SKM-1 (cell line): Measurements from ENCODE around the gene IFI30.

Experiments used
- DNase-seq: peaks from one replicate; lab custom pipeline; 2025; ENCODE audit not compliant: unreplicated experiment; lab: John Stamatoyannopoulos, UW

IFI30 gene

GRCh38 chr19:18173572-18174288 is at the start of gene IFI30:
TSS of gene IFI30 (plus strand) at chr19:18173813. CDS start at chr19:18173842, 29 bp downstream.
- peak; percentile 39 for DNase-seq

GRCh38 chr19:18123819-18124218 is 49.8 kb upstream of the IFI30 start:
- DNase-seq = no peak

- no peak for DNase-seq
Observed at GRCh38 chr19:18126097-18126496, 47.5 kb upstream of the IFI30 start.

GRCh38 chr19:18128044-18128443 is 45.6 kb upstream of the IFI30 start:
- peak; percentile 53 for DNase-seq

GRCh38 chr19:18128805-18129204 is 44.8 kb upstream of the IFI30 start:
- DNase-seq = no peak

- DNase-seq = no peak
Observed at GRCh38 chr19:18130523-18131242, 42.9 kb upstream of the IFI30 start.

- DNase-seq = no peak
Observed at GRCh38 chr19:18131841-18132596, 41.6 kb upstream of the IFI30 start.

GRCh38 chr19:18135712-18136584 is 37.7 kb upstream of the IFI30 start:
- DNase-seq = no peak

GRCh38 chr19:18137242-18137641 is 36.4 kb upstream of the IFI30 start:
- no peak for DNase-seq

GRCh38 chr19:18137657-18138339 is 35.8 kb upstream of the IFI30 start:
- no peak for DNase-seq

- no peak for DNase-seq
Observed at GRCh38 chr19:18140473-18140872, 33.1 kb upstream of the IFI30 start.

- DNase-seq = no peak
Observed at GRCh38 chr19:18141031-18141430, 32.6 kb upstream of the IFI30 start.

- no peak for DNase-seq
Observed at GRCh38 chr19:18143902-18144301, 29.7 kb upstream of the IFI30 start.

- DNase-seq = no peak
Observed at GRCh38 chr19:18144361-18144760, 29.3 kb upstream of the IFI30 start.

- DNase-seq = no peak
Observed at GRCh38 chr19:18144906-18145305, 28.7 kb upstream of the IFI30 start.

- DNase-seq = no peak
Observed at GRCh38 chr19:18145391-18145999, 28.1 kb upstream of the IFI30 start.

- DNase-seq = no peak
Observed at GRCh38 chr19:18147396-18147795, 26.2 kb upstream of the IFI30 start.

GRCh38 chr19:18149596-18149975 is 24.0 kb upstream of the IFI30 start:
- DNase-seq = no peak

- no peak for DNase-seq
Observed at GRCh38 chr19:18150776-18151624, 22.6 kb upstream of the IFI30 start.
